ENCODE data around the gene TMED6. TPM values are rescaled to one million over a fixed set of nuclear protein-coding genes. Genes with fewer than 3 reads are reported as not detected.

TMED6 gene
- total and polyA plus RNA-seq, 2 of the 8 experiments (the other 6 are each of a cell fraction or from before 2014, with no cell fraction given), result not detected

DNA sequence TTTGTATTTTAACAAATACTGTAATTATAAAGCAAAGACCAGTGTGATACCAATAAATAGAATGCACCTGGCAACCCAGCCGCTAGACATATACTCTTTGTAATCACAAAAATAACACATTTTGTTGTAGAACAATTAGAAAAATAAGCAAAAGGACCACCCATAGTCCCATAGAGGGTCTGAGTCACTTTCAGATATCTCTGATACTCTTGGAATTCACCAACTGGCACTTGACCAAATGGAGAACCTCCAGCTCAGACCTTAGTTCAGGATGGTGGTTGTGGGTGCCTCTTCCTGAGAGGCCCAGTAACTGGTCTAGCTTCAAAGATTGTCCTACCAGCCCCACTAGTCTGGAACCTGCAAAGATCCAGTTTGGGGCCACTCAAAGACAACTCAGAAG, 35.0 kb upstream of the TMED6 start:
- 100% methylated on average over 1 of the region's 1 CpG; no CpG with 5 or more reads in 1 of the 2 experiments for WGBS, 2 experiments (ENCODE audit: extremely low coverage in 1 of 2, insufficient coverage in 1 of 2, insufficient read length in 1 of 2, insufficient replicate concordance in 2 of 2, low coverage in 1 of 2, low lambda C conversion rate in 2 of 2, missing lambda C conversion rate in 1 of 2)
- Histone ChIP-seq H4K5ac (ENCODE audit: insufficient read length, low read depth, low read length) (no peak overlapping the region), H4K91ac (replicated peaks; ENCODE audit: insufficient read length, low read length) (no peak overlapping the region), H2BK20ac (ENCODE audit: low read length) (no peak overlapping the region), H3K4me1 (replicated peaks in 1 of 4; ENCODE audit: control insufficient read depth in 3 of 4, insufficient read depth in 4 of 4, low read length in 3 of 4) (no peaks in the 10 kb centered on the region; a peak in 1 of 7 replicates), H2BK12ac (ENCODE audit: low read depth, low read length) (no peak overlapping the region), H3K79me1 (ENCODE audit: low read depth, low read length) (no peaks in the 10 kb centered on the region), H2BK120ac (replicated peaks; ENCODE audit: low read depth, low read length) (no peak overlapping the region), H3K9me3 (ENCODE audit: insufficient read depth in 2 of 2, low read depth in 1 of 2, low read length in 1 of 2) (no peaks in the 10 kb centered on the region), H3K36me3 (ENCODE audit: control insufficient read depth in 2 of 4, insufficient read depth in 4 of 4, low read length in 3 of 4) (peaks cover 7 to 23% (median 15%) of the 10 kb centered on the region in 4 experiments; a peak in 7 of 8 replicates), H3K9ac (replicated peaks in 1 of 4; ENCODE audit: extremely low read depth in 1 of 4, low read depth in 3 of 4, low read length in 3 of 4) (no peak overlapping the region), H4K20me1 (replicated peaks in 1 of 2; ENCODE audit: control insufficient read depth in 1 of 2, insufficient read depth in 2 of 2, low read length in 2 of 2) (no peaks in the 10 kb centered on the region), H3K27ac (ENCODE audit: low read depth, low read length) (no peak overlapping the region), H3K4me3 (ENCODE audit: extremely low read depth in 1 of 4, insufficient read depth in 2 of 4, low read depth in 3 of 4, low read length in 4 of 4) (peak overlapping the region in 1 of 4 experiments; percentile 85; a peak in 1 of 8 replicates), H3K79me2 (ENCODE audit: control insufficient read depth in 1 of 2, insufficient read depth in 2 of 2, low read length in 2 of 2) (peaks cover 5 to 35% of the 10 kb centered on the region in 2 experiments), H3K23me2 (ENCODE audit: low read depth, low read length) (no peaks in the 10 kb centered on the region), H3K4me2 (ENCODE audit: insufficient read depth in 1 of 2, low read depth in 2 of 2, low read length in 2 of 2) (0 out of 4 replicates have a peak overlapping the region, but pooled peaks of 1 of the 2 experiments have one; percentile 67), H3K56ac (replicated peaks; ENCODE audit: insufficient read length, low read depth, low read length) (no peak overlapping the region), H2AFZ (ENCODE audit: low read length) (no peak overlapping the region), H3K23ac (ENCODE audit: insufficient read length) (no peak overlapping the region), H4K8ac (ENCODE audit: extremely low read depth, insufficient read depth, low read length) (no peak overlapping the region), H3K18ac (ENCODE audit: extremely low read depth, low read length) (no peak overlapping the region), H3K4ac (replicated peaks; ENCODE audit: insufficient read length, low read depth, low read length) (no peak overlapping the region), H3K27me3 (replicated peaks in 1 of 4; ENCODE audit: control insufficient read depth in 3 of 4, extremely low read depth in 1 of 4, insufficient read depth in 3 of 4, low read length in 3 of 4) (no peaks in the 10 kb centered on the region), H2AK5ac (ENCODE audit: low read depth, low read length) (no peak overlapping the region), H3K14ac (ENCODE audit: insufficient read length) (no peak overlapping the region), H2BK15ac (ENCODE audit: low read length) (no peak overlapping the region), H2BK5ac (ENCODE audit: low read depth, low read length) (no peak overlapping the region)
- DNase-seq (ENCODE audit: low read depth in 1 of 2, low spot score in 2 of 2), result no peak
- CTCF ChIA-PET (ENCODE audit: partially characterized antibody), result interaction anchor here (1.2 to 3.5 kb wide), 2 partner anchors 10 to 12 kb away, joined by 5 to 10 read pairs; no protein-coding TSS in a partner anchor
- POLR2A ChIA-PET (ENCODE audit: partially characterized antibody), result interaction anchor here (0.6 to 2.5 kb wide), 5 partner anchors 12 to 368 kb away, joined by 3 to 8 read pairs (median 4); partner anchors contain the start of genes NOB1 and PDF
- TF ChIP-seq, protein P1, sequence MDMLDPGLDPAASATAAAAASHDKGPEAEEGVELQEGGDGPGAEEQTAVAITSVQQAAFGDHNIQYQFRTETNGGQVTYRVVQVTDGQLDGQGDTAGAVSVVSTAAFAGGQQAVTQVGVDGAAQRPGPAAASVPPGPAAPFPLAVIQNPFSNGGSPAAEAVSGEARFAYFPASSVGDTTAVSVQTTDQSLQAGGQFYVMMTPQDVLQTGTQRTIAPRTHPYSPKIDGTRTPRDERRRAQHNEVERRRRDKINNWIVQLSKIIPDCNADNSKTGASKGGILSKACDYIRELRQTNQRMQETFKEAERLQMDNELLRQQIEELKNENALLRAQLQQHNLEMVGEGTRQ (IDR thresholded peaks at IDR 0.05; ENCODE audit: low read length), result no peak
- TF ChIP-seq ASH2L (IDR thresholded peaks at IDR 0.05; ENCODE audit: low read length) (no peak), KDM1A (IDR thresholded peaks at IDR 0.05; ENCODE audit: borderline replicate concordance, low read length) (no peak), MAFK (IDR thresholded peaks at IDR 0.05; ENCODE audit: low read depth, low read length) (no peak), RFX5 (IDR thresholded peaks at IDR 0.05; ENCODE audit: borderline replicate concordance, low read depth, low read length) (no peak), RXRA (IDR thresholded peaks at IDR 0.05; ENCODE audit: insufficient read depth, low read depth, low read length) (no peak)
- FAIRE-seq, result no peak
